Right atrium auricular region (tissue), 2 donors: ENCODE data around the gene CDH13. TPM values are rescaled to one million over a fixed set of nuclear protein-coding genes. Genes with fewer than 3 reads are reported as not detected.

ENCODE experiments used
- DNase-seq: peaks from one replicate; pipeline ENCODE4 v3.0.0-alpha.2; 2019; ENCODE audit warnings: low spot score
- H3K27ac ChIP-seq, 2 donors: fragments of 200-600 bp; sonication (generic); 1 replicate in 1 of 2; 2 replicates in 1 of 2; pipeline ENCODE4 v1.5.1; 2016 to 2019
- H3K27me3 ChIP-seq, 2 donors: fragments of 200-600 bp; sonication (generic); one replicate each; pipeline versions ENCODE4 v1.5.1 to v1.6.0; 2017 to 2019
- H3K36me3 ChIP-seq: fragments of 200-600 bp; sonication (generic); one replicate; pipeline ENCODE4 v1.5.1; 2016
- H3K4me1 ChIP-seq, 2 donors: fragments of 200-600 bp; sonication (generic); one replicate each; pipeline versions ENCODE4 v1.5.1 to v1.6.0; 2017 to 2019
- H3K4me3 ChIP-seq, 2 donors: fragments of 200-600 bp; sonication (generic); 1 replicate in 1 of 2; 2 replicates in 1 of 2; pipeline ENCODE4 v1.5.1; 2017 to 2019; ENCODE audit warnings: mild to moderate bottlenecking in 1 of 2, moderate library complexity in 1 of 2
- H3K9me3 ChIP-seq, 2 donors: fragments of 200-600 bp; sonication (generic); one replicate each; pipeline ENCODE4 v1.5.1; 2019
- total RNA-seq, 2 donors: library from RNA; depleted of rRNA; stranded (reverse); fragments of >200 nt; gene quantifications; one replicate each; pipeline ENCODE4 v1.1.0, GENCODE V29; 2016
- TF ChIP-seq, protein P1 (sequence below), 2 donors: fragments of 200-600 bp; sonication (generic); IDR thresholded peaks; one replicate each; pipeline ENCODE4 v1.5.1; 2019; ENCODE audit warnings: antibody characterized with exemption in 2 of 2

Gene CDH13
- total RNA-seq, 2 donors from 2014 or later: 75.4 to 85.9 TPM

DNA sequence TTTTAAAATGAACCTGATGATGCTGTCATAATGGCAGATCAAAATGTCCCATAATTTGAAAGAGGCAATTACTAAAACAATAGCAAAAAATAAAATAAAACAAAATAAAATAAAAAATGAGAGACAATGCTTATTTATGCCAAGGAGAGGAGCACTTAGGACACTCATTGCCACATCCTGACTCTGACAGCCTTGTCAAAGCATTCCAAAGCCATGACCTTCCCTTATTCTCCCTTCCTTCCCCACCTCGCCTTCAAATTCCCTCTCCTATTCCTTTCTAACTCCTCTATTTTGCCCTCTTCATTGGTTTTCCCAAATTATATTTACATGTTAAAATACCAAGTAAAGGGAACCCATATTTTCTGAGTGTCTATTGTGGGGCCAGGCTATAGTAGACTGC, 220.0 kb downstream of the CDH13 start:
- Histone ChIP-seq H3K27ac (no peak overlapping the region), H3K9me3 (no peaks in the 10 kb centered on the region), H3K27me3 (no peaks in the 10 kb centered on the region), H3K4me3 (no peak overlapping the region), H3K4me1 (no peaks in the 10 kb centered on the region), H3K36me3 (no peaks in the 10 kb centered on the region)
- no peak for DNase-seq
- TF ChIP-seq, protein P1, sequence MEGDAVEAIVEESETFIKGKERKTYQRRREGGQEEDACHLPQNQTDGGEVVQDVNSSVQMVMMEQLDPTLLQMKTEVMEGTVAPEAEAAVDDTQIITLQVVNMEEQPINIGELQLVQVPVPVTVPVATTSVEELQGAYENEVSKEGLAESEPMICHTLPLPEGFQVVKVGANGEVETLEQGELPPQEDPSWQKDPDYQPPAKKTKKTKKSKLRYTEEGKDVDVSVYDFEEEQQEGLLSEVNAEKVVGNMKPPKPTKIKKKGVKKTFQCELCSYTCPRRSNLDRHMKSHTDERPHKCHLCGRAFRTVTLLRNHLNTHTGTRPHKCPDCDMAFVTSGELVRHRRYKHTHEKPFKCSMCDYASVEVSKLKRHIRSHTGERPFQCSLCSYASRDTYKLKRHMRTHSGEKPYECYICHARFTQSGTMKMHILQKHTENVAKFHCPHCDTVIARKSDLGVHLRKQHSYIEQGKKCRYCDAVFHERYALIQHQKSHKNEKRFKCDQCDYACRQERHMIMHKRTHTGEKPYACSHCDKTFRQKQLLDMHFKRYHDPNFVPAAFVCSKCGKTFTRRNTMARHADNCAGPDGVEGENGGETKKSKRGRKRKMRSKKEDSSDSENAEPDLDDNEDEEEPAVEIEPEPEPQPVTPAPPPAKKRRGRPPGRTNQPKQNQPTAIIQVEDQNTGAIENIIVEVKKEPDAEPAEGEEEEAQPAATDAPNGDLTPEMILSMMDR (IDR thresholded peaks at IDR 0.05): no peak

DNA sequence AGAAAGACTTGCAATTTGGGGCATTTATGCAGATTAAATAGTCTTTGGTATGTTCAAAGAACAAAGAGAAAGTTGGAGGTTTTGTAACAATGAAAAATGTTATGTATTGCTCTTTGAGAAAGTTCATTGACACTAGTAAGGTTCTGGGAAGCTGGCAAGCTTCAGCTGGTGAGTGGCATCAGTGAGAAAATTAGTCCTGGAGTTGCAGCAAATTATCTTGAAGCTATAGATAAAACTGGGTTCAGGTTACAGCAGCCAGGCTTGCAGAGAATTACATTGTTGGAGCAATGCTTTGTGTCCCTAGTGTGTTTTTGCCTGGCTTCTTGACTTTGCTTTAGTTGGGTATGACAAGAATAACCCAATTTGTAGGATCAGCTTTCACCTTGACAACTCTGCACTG, 221.2 kb downstream of the CDH13 start:
- Histone ChIP-seq H3K9me3 (no peaks in the 10 kb centered on the region), H3K4me3 (no peak overlapping the region), H3K4me1 (no peaks in the 10 kb centered on the region), H3K27me3 (no peaks in the 10 kb centered on the region), H3K27ac (peak overlapping the region in 1 of 2 donors; percentile 18), H3K36me3 (no peaks in the 10 kb centered on the region)
- TF ChIP-seq, protein P1 (IDR thresholded peaks at IDR 0.05): no peak
- no peak for DNase-seq

DNA sequence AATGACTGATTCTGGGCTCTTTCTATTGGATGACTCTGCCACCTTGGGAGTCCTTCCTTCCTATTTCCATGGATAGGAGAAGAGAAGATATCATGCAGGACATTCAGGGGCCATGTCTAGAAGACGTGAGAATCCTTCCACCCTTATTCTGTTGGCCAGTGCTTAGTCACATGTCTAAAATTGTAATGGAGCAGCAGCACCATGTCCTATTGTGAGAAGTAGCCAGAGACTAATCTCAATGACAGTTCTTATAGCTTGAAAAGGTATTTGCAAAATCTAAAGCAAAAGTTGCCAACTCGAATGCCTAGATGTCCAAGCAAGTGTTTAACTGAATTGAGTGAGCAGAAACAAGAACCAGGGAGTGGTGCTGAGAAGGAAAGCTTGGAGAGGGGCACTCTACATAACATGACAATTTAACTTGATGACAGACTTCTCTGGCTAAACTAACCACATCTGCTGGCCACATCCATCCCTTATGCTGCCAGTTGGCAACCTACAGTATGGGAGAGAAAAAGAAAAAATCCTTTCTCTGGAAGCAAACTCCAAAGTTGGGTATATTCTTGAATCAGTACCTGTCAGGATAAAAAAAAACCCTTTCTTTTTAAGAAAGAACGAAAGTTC, 225.7 kb downstream of the CDH13 start:
- Histone ChIP-seq H3K4me1 (no peaks in the 10 kb centered on the region), H3K9me3 (no peaks in the 10 kb centered on the region), H3K27me3 (no peaks in the 10 kb centered on the region), H3K4me3 (no peak overlapping the region), H3K36me3 (no peaks in the 10 kb centered on the region), H3K27ac (no peak overlapping the region)
- no peak for DNase-seq
- TF ChIP-seq, protein P1 (IDR thresholded peaks at IDR 0.05): no peak

DNA sequence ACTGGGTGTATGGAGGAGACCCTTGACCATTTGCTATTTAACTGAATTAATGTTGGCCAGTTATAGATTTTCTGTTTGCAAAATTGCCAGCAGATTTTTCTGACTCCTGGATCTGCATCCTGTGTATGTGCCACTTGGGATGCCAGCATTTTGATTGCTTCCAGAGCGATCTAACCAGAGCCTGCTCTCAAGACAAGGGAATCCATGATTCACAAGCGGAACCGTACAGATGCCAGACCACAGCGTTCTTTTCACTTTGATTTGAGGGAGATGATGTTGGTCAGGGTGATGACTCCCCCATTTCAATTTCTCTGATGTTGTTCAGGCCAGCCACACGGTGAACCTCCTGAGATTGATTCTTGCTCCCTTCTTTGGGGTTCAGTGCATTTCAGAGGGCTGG, 228.7 kb downstream of the CDH13 start:
- no peak for DNase-seq
- TF ChIP-seq, protein P1 (IDR thresholded peaks at IDR 0.05): no peak
- Histone ChIP-seq H3K27ac (no peak overlapping the region), H3K36me3 (no peaks in the 10 kb centered on the region), H3K9me3 (no peaks in the 10 kb centered on the region), H3K27me3 (no peaks in the 10 kb centered on the region), H3K4me1 (no peaks in the 10 kb centered on the region), H3K4me3 (no peak overlapping the region)

DNA sequence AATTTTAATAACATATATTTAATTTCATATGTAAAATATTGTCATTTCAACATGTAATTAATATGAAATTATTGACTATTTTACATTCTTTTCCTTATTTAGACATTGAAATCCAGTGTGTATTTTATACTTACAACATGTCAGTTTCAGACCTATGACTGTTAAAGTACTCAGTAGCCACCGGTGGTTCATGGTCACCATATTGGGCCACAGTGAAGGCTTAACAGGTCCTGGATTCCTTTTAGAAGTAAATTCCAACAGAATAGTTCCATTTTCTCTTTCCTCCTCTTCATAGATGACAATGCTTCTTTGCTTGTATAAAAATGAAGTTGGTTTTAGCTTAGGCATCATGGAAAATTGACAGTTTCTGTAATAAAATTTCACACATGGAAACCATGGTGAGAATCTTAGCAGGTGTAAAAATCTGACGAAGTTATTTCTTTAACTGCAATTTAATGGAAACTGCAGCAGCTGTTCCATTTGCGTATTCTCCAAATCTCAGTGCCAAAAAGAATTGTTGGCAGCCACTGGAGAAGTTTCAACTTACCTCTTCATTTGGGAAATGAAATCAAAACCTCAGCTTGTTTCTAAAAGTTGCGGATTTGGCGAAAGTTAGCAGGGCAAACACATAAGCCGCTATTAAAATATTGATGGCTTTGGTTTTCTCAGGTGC, 231.1 kb downstream of the CDH13 start:
- Histone ChIP-seq H3K27me3 (no peaks in the 10 kb centered on the region), H3K36me3 (no peaks in the 10 kb centered on the region), H3K4me3 (no peak overlapping the region), H3K27ac (no peak overlapping the region), H3K9me3 (no peaks in the 10 kb centered on the region), H3K4me1 (no peaks in the 10 kb centered on the region)
- no peak for DNase-seq
- TF ChIP-seq, protein P1 (IDR thresholded peaks at IDR 0.05): no peak
